GM12878 (cell line): ENCODE data around the gene MROH2A. TPM values are rescaled to one million over a fixed set of nuclear protein-coding genes. Genes with fewer than 3 reads are reported as not detected.

Experiments used
- ATAC-seq: fragments of 200-7000 bp; cut with Tn5 transposase; 3 replicates; pipeline ENCODE4 v1.9.1; 2020; ENCODE audit warnings: mild to moderate bottlenecking, moderate library complexity
- BruUV-seq: library from RNA; stranded (reverse); fragments of 400-500 nt; replicated peaks from 2 replicates; lab custom pipeline; 2021; lab: Mats Ljungman, UMichigan
- CTCF ChIA-PET: fragments of 300-600 bp; sonication (Branson Sonifier 250); formaldehyde crosslinking; extraction: SDS; loops from one replicate; lab custom pipeline; 2021; ENCODE audit warnings: inconsistent platforms; lab: Yijun Ruan, JAX
- POLR2A ChIA-PET: fragments of 350-600 bp; formaldehyde crosslinking; extraction: SDS; loops from one replicate; lab custom pipeline; 2021; ENCODE audit warnings: inconsistent platforms; lab: Charles Lee
- RAD21 ChIA-PET: fragments of 300-600 bp; sonication (Branson Sonifier 250); formaldehyde crosslinking; loops from one replicate; lab custom pipeline; 2023; ENCODE audit warnings: antibody characterized with exemption; ENCODE audit not compliant: unreplicated experiment; lab: Charles Lee
- SMC1A ChIA-PET: fragments of 300-600 bp; sonication (Branson Sonifier 250); formaldehyde crosslinking; loops from one replicate; lab custom pipeline; 2023; ENCODE audit not compliant: unreplicated experiment, uncharacterized antibody; lab: Charles Lee
- DNase-seq: peaks from one replicate; pipeline ENCODE4 v3.0.0-alpha.2; 2011; ENCODE audit warnings: low read depth, low spot score
- FAIRE-seq: peaks from 3 replicates; lab custom pipeline; 2011; peaks lifted over from hg19 to GRCh38; lab: Jason Lieb, UNC
- H2AFZ ChIP-seq: 2 replicates; pipeline ENCODE4 v1.6.0; 2011; ENCODE audit warnings: low read depth, low read length, control low read depth; ENCODE audit not compliant: control insufficient read depth
- H3K27ac ChIP-seq: 2 replicates; pipeline ENCODE4 v1.5.1; 2011; ENCODE audit warnings: control low read depth; ENCODE audit not compliant: control insufficient read depth, insufficient read depth
- H3K27me3 ChIP-seq, 2 experiments: replicated peaks in 1 of 2; 2 replicates each; pipeline versions ENCODE4 v1.6.0 to v1.6.1; 2011; ENCODE audit warnings: low read length in 1 of 2; ENCODE audit not compliant: control insufficient read depth in 2 of 2, insufficient read depth in 2 of 2
- H3K36me3 ChIP-seq, 2 experiments: 2 replicates each; pipeline ENCODE4 v1.5.1; 2011; ENCODE audit warnings: low read length in 1 of 2; ENCODE audit not compliant: control insufficient read depth in 2 of 2, insufficient read depth in 2 of 2
- H3K4me1 ChIP-seq: 2 replicates; pipeline ENCODE4 v1.6.1; 2011; ENCODE audit warnings: mild to moderate bottlenecking, low read length, moderate library complexity, mixed read lengths; ENCODE audit not compliant: control insufficient read depth, insufficient read depth
- H3K4me2 ChIP-seq: 2 replicates; pipeline ENCODE4 v1.6.0; 2011; ENCODE audit warnings: control low read depth; ENCODE audit not compliant: control insufficient read depth, insufficient read depth
- H3K4me3 ChIP-seq: fragments of 200-600 bp; sonication (generic); 2 replicates; pipeline ENCODE4 v1.5.1; 2016
- H3K79me2 ChIP-seq: 2 replicates; pipeline ENCODE4 v1.6.0; 2011; ENCODE audit warnings: low read length; ENCODE audit not compliant: control insufficient read depth, insufficient read depth
- H3K9ac ChIP-seq: 2 replicates; pipeline ENCODE4 v1.8.0; 2011; ENCODE audit warnings: low read length, control low read depth, mixed read lengths; ENCODE audit not compliant: control insufficient read depth, insufficient read depth
- H3K9me3 ChIP-seq: replicated peaks from 3 replicates; pipeline ENCODE4 v1.5.1; 2011; ENCODE audit warnings: mild to moderate bottlenecking, low read length; ENCODE audit not compliant: control insufficient read depth, insufficient read depth
- H4K20me1 ChIP-seq: 2 replicates; pipeline ENCODE4 v1.6.0; 2011; ENCODE audit not compliant: control insufficient read depth, insufficient read depth
- ATF3 ChIP-seq: IDR thresholded peaks from 2 replicates; pipeline ENCODE4 v1.6.1; 2011; ENCODE audit warnings: low read depth, mild to moderate bottlenecking, low read length, moderate library complexity, borderline replicate concordance; ENCODE audit errors: extremely low read depth
- CREM ChIP-seq: IDR thresholded peaks from 2 replicates; pipeline ENCODE4 v1.6.1; 2014; ENCODE audit warnings: antibody characterized with exemption, low read depth
- FOS ChIP-seq: IDR thresholded peaks from 3 replicates; pipeline ENCODE4 v1.6.1; 2011; ENCODE audit warnings: borderline replicate concordance; ENCODE audit not compliant: insufficient read length; ENCODE audit errors: extremely low read depth
- JUND ChIP-seq: IDR thresholded peaks from 2 replicates; pipeline ENCODE4 v1.6.1; 2012; ENCODE audit warnings: low read depth, mild to moderate bottlenecking, low read length, improper control_type of control experiment, moderate library complexity
- MXI1 ChIP-seq: fragments of 150-350 bp; IDR thresholded peaks from 2 replicates; pipeline ENCODE4 v1.6.1; 2011; ENCODE audit warnings: low read depth, mild to moderate bottlenecking, inconsistent platforms, low read length, improper control_type of control experiment
- NFIC ChIP-seq: IDR thresholded peaks from 2 replicates; pipeline ENCODE4 v1.6.1; 2012; ENCODE audit warnings: low read depth, mild to moderate bottlenecking, inconsistent platforms, low read length, moderate library complexity
- NR2C1 ChIP-seq: fragments of 450-650 bp; IDR thresholded peaks from 2 replicates; pipeline ENCODE4 v1.6.1; 2017; ENCODE audit warnings: antibody characterized with exemption, mild to moderate bottlenecking, moderate library complexity
- PAX8 ChIP-seq: fragments of 450-650 bp; IDR thresholded peaks from 2 replicates; pipeline ENCODE4 v1.6.1; 2017; ENCODE audit warnings: mild to moderate bottlenecking, moderate library complexity
- POLR2AphosphoS2 ChIP-seq: IDR thresholded peaks from 2 replicates; pipeline ENCODE4 v1.6.1; 2011; ENCODE audit warnings: low read depth, mild to moderate bottlenecking, low read length, improper control_type of control experiment, moderate library complexity
- POU2F2 ChIP-seq: IDR thresholded peaks from 3 replicates; pipeline ENCODE4 v1.6.1; 2011; ENCODE audit warnings: low read depth, mild to moderate bottlenecking, low read length, borderline replicate concordance
- SMARCA5 ChIP-seq: fragments of 450-650 bp; IDR thresholded peaks from 2 replicates; pipeline ENCODE4 v1.6.1; 2017; ENCODE audit warnings: mild to moderate bottlenecking
- STAT1 ChIP-seq: fragments of 450-650 bp; conservative IDR thresholded peaks from 2 replicates; pipeline ENCODE4 v1.6.1; 2014; ENCODE audit warnings: antibody characterized with exemption, mild to moderate bottlenecking
- SUPT20H ChIP-seq: IDR thresholded peaks from 2 replicates; pipeline ENCODE4 v1.6.1; 2011; ENCODE audit warnings: low read depth, mild to moderate bottlenecking, low read length, moderate library complexity, borderline replicate concordance; ENCODE audit not compliant: control insufficient read depth
- WGBS: methylation state at CpG from one replicate; pipeline ENCODE4 v1.1.6; 2016; ENCODE audit warnings: low lambda C conversion rate; ENCODE audit not compliant: insufficient replicate concordance, insufficient coverage; ENCODE audit errors: missing lambda C conversion rate; 5-methylcytosine and 5-hydroxymethylcytosine counted together
- in situ Hi-C: fragments of 300-500 bp; cut with MboI; formaldehyde crosslinking; loops from 9 replicates; pipeline ENCODE4 v1.14.3; 2018; ENCODE audit warnings: mixed read lengths
- intact Hi-C: fragments of 100-400 bp; cut with micrococcal nuclease; formaldehyde crosslinking; loops from one replicate; pipeline ENCODE4 v1.14.2; 2022; ENCODE audit not compliant: unreplicated experiment
- polyA plus RNA-seq, 11 experiments: library from polyadenylated mRNA; depleted of rRNA in 4 of 11; unstranded in 6 of 11; stranded (reverse) in 5 of 11; fragments of >200 nt; fragmentation: Nextera tagmentation in 4 of 11; fragmentation: Illumina TruSeq in 1 of 11; extraction: Ambion mirVana in 4 of 11; extraction: Trizol in 1 of 11; gene quantifications; 1 replicate in 1 of 11; 2 replicates in 10 of 11; pipeline versions ENCODE4 v1.2.1 to v1.2.3, GENCODE V29; 2011 to 2016; ENCODE audit warnings: inconsistent platforms in 2 of 11, missing spikeins in 2 of 11, low read depth in 1 of 11
- total RNA-seq, 4 experiments: library from RNA; depleted of rRNA in 3 of 4; stranded (reverse); fragments of >200 nt in 3 of 4; fragmentation: Illumina TruSeq in 1 of 4; extraction: Trizol in 1 of 4; gene quantifications; 2 replicates each; pipeline versions ENCODE4 v1.2.1 to v1.2.3, GENCODE V29; 2013 to 2021
- TF ChIP-seq, protein P1 (sequence below): IDR thresholded peaks from 2 replicates; pipeline ENCODE4 v1.6.1; 2011; ENCODE audit warnings: mild to moderate bottlenecking, low read depth, low read length, moderate library complexity; ENCODE audit not compliant: insufficient replicate concordance
- TF ChIP-seq, protein P2 (sequence below): fragments of 150-350 bp; IDR thresholded peaks from 2 replicates; pipeline ENCODE4 v1.6.1; 2014; ENCODE audit warnings: mild to moderate bottlenecking, low read depth, low read length

The MROH2A gene
- total and polyA plus RNA-seq, 10 of the 15 experiments (the other 5 are each of a cell fraction or from before 2014, with no cell fraction given): not detected

- TF ChIP-seq, protein P1, sequence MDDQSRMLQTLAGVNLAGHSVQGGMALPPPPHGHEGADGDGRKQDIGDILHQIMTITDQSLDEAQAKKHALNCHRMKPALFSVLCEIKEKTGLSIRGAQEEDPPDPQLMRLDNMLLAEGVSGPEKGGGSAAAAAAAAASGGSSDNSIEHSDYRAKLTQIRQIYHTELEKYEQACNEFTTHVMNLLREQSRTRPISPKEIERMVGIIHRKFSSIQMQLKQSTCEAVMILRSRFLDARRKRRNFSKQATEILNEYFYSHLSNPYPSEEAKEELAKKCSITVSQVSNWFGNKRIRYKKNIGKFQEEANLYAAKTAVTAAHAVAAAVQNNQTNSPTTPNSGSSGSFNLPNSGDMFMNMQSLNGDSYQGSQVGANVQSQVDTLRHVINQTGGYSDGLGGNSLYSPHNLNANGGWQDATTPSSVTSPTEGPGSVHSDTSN: no peak
- TF ChIP-seq SMARCA5 (no peak), NFIC (no peak), FOS (no peak), STAT1 (no peak)
These were observed 8.9 kb upstream of the MROH2A start (continued) for GRCh38 chr2:233769260-233769659.

DNA sequence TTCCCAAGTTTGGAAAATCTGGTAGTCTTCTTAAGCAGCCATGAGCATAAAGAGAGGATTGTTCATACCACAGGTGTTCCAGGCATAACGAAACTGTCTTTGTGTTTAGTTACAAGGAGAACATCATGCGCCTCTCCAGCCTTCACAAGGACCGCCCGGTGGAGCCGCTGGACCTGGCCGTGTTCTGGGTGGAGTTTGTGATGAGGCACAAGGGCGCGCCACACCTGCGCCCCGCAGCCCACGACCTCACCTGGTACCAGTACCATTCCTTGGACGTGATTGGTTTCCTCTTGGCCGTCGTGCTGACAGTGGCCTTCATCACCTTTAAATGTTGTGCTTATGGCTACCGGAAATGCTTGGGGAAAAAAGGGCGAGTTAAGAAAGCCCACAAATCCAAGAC lies 6.0 kb upstream of the MROH2A start:
- Histone ChIP-seq H3K4me3 (no peak overlapping the region), H3K4me1 (no peaks in the 10 kb centered on the region), H3K9me3 (no peaks in the 10 kb centered on the region; the same call in 2 of the 3 replicates), H3K79me2 (no peaks in the 10 kb centered on the region), H3K27ac (no peak overlapping the region), H4K20me1 (no peaks in the 10 kb centered on the region), H3K36me3 (no peaks in the 10 kb centered on the region), H3K4me2 (no peak overlapping the region), H3K9ac (no peak overlapping the region), H3K27me3 (no peaks in the 10 kb centered on the region), H2AFZ (no peak overlapping the region)
- intact Hi-C loops: no loop called here
- ChIA-PET POLR2A (no interaction called here), CTCF (no interaction called here), RAD21 (no interaction called here), SMC1A (no interaction called here)
- WGBS: 59% methylated on average over 16 of the region's 16 CpGs
- no peak for TF ChIP-seq POU2F2
- TF ChIP-seq FOS: no peak
- no peak for TF ChIP-seq POLR2AphosphoS2
- no peak for TF ChIP-seq ATF3
- no peak for TF ChIP-seq MXI1
- no peak for TF ChIP-seq SUPT20H
- TF ChIP-seq JUND: no peak
- no peak for TF ChIP-seq NR2C1
- no peak for TF ChIP-seq PAX8
- TF ChIP-seq CREM: no peak
- no peak for TF ChIP-seq STAT1
- TF ChIP-seq, protein P2, sequence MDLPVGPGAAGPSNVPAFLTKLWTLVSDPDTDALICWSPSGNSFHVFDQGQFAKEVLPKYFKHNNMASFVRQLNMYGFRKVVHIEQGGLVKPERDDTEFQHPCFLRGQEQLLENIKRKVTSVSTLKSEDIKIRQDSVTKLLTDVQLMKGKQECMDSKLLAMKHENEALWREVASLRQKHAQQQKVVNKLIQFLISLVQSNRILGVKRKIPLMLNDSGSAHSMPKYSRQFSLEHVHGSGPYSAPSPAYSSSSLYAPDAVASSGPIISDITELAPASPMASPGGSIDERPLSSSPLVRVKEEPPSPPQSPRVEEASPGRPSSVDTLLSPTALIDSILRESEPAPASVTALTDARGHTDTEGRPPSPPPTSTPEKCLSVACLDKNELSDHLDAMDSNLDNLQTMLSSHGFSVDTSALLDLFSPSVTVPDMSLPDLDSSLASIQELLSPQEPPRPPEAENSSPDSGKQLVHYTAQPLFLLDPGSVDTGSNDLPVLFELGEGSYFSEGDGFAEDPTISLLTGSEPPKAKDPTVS: no peak
- DNase-seq (no peak), FAIRE-seq (no peak), ATAC-seq (no peak)
- BruUV-seq: no TSS peak
- in situ Hi-C loops: no loop called here
